Measurements from ENCODE around the gene STK17B. TPM values are rescaled to one million over a fixed set of nuclear protein-coding genes. Genes with fewer than 3 reads are reported as not detected.
A peak's percentile ranks its signal among the peaks of the same experiment; 100 is the strongest.

STK17B gene
- total and polyA plus RNA-seq, 2 of the 8 experiments (the other 6 are each of a cell fraction or from before 2014, with no cell fraction given) = 1.8 to 10.5 TPM

- Histone ChIP-seq H3K18ac (ENCODE audit: extremely low read depth, low read length) (no peak overlapping the region), H3K14ac (ENCODE audit: insufficient read length) (no peak overlapping the region), H3K9me3 (ENCODE audit: insufficient read depth in 2 of 2, low read depth in 1 of 2, low read length in 1 of 2) (no peaks in the 10 kb centered on the region), H3K4me1 (replicated peaks in 1 of 4; ENCODE audit: control insufficient read depth in 3 of 4, insufficient read depth in 4 of 4, low read length in 3 of 4) (peaks cover 0 to 16% (median 8%) of the 10 kb centered on the region in 4 experiments; a peak in 6 of 7 replicates), H4K8ac (ENCODE audit: extremely low read depth, insufficient read depth, low read length) (no peak overlapping the region), H3K4me2 (ENCODE audit: insufficient read depth in 1 of 2, low read depth in 2 of 2, low read length in 2 of 2) (peak overlapping the region; percentile 9 to 52; a peak in 3 of 4 replicates), H3K9ac (replicated peaks in 1 of 4; ENCODE audit: extremely low read depth in 1 of 4, low read depth in 3 of 4, low read length in 3 of 4) (no peak overlapping the region), H3K27ac (ENCODE audit: low read depth, low read length) (peak overlapping the region; percentile 46; the same call in 1 of the 2 replicates), H2AK5ac (ENCODE audit: low read depth, low read length) (no peak overlapping the region; the same call in 1 of the 2 replicates), H3K27me3 (replicated peaks in 1 of 4; ENCODE audit: control insufficient read depth in 3 of 4, extremely low read depth in 1 of 4, insufficient read depth in 3 of 4, low read length in 3 of 4) (no peaks in the 10 kb centered on the region), H2BK5ac (ENCODE audit: low read depth, low read length) (no peak overlapping the region), H4K91ac (replicated peaks; ENCODE audit: insufficient read length, low read length) (no peak overlapping the region), H3K23ac (ENCODE audit: insufficient read length) (no peak overlapping the region), H3K79me2 (ENCODE audit: control insufficient read depth in 1 of 2, insufficient read depth in 2 of 2, low read length in 2 of 2) (no peaks in the 10 kb centered on the region), H3K23me2 (ENCODE audit: low read depth, low read length) (no peaks in the 10 kb centered on the region), H4K20me1 (replicated peaks in 1 of 2; ENCODE audit: control insufficient read depth in 1 of 2, insufficient read depth in 2 of 2, low read length in 2 of 2) (no peaks in the 10 kb centered on the region), H3K56ac (replicated peaks; ENCODE audit: insufficient read length, low read depth, low read length) (no peak overlapping the region), H2BK12ac (ENCODE audit: low read depth, low read length) (no peak overlapping the region; the same call in 1 of the 2 replicates), H3K4me3 (ENCODE audit: extremely low read depth in 1 of 4, insufficient read depth in 2 of 4, low read depth in 3 of 4, low read length in 4 of 4) (no peak overlapping the region), H2BK15ac (ENCODE audit: low read length) (no peak overlapping the region), H4K5ac (ENCODE audit: insufficient read length, low read depth, low read length) (peak overlapping the region; percentile 81), H2BK120ac (replicated peaks; ENCODE audit: low read depth, low read length) (no peak overlapping the region), H3K4ac (replicated peaks; ENCODE audit: insufficient read length, low read depth, low read length) (no peak overlapping the region), H2BK20ac (ENCODE audit: low read length) (peak overlapping the region; percentile 86; the same call in 1 of the 2 replicates), H3K36me3 (ENCODE audit: control insufficient read depth in 2 of 4, insufficient read depth in 4 of 4, low read length in 3 of 4) (no peaks in the 10 kb centered on the region), H3K79me1 (ENCODE audit: low read depth, low read length) (no peaks in the 10 kb centered on the region), H2AFZ (ENCODE audit: low read length) (no peak overlapping the region)
- peak; percentile 32 for FAIRE-seq
- no peak for DNase-seq (ENCODE audit: low read depth in 1 of 2, low spot score in 2 of 2)
- ChIA-PET POLR2A (ENCODE audit: partially characterized antibody) (interaction anchor here (0.8 kb wide), 1 partner anchor 23 kb away, joined by 3 read pairs; no protein-coding TSS in a partner anchor), CTCF (ENCODE audit: partially characterized antibody) (interaction anchor here (0.8 to 1.6 kb wide), 9 partner anchors 10 to 480 kb away, joined by 3 to 7 read pairs (median 3); partner anchors contain the start of gene DNAH7)
- 40% methylated on average over 5 of the region's 5 CpGs; no CpG with 5 or more reads in 1 of the 2 experiments for WGBS, 2 experiments (ENCODE audit: extremely low coverage in 1 of 2, insufficient coverage in 1 of 2, insufficient read length in 1 of 2, insufficient replicate concordance in 2 of 2, low coverage in 1 of 2, low lambda C conversion rate in 2 of 2, missing lambda C conversion rate in 1 of 2)
- TF ChIP-seq RXRA (IDR thresholded peaks at IDR 0.05; ENCODE audit: insufficient read depth, low read depth, low read length) (no peak), RNF2 (IDR thresholded peaks at IDR 0.05; ENCODE audit: borderline replicate concordance, low read depth, low read length, missing control alignments, poor library complexity, severe bottlenecking) (no peak), MAFK (IDR thresholded peaks at IDR 0.05; ENCODE audit: low read depth, low read length) (no peak), TEAD4 (IDR thresholded peaks at IDR 0.05; ENCODE audit: low read depth, low read length) (peak; percentile 53; the same call in 1 of the 2 replicates), ZNF274 (IDR thresholded peaks at IDR 0.05; ENCODE audit: borderline replicate concordance, extremely low read depth, low read length) (no peak), CHD1 (IDR thresholded peaks at IDR 0.05; ENCODE audit: low read depth, low read length) (no peak)
These were observed 58.9 kb downstream of the STK17B start for GRCh38 chr2:196112418-196113034.

Data from H1 (cell line).